Cardiac muscle cell (in vitro differentiated cells and primary cell): ENCODE results near the gene CBLB. TPM values are rescaled to one million over a fixed set of nuclear protein-coding genes. Genes with fewer than 3 reads are reported as not detected.

Experiments
- DNase-seq, 2 donors: peaks; one replicate each; pipeline versions ENCODE4 v3.0.0 to v3.0.0-alpha.2; 2010 to 2017; ENCODE audit warnings: low read depth in 1 of 2, low spot score in 1 of 2
- H3K27ac ChIP-seq: fragments of 200-600 bp; sonication (generic); 2 replicates; pipeline ENCODE4 v1.5.1; 2016
- H3K27me3 ChIP-seq: fragments of 200-600 bp; sonication (generic); 2 replicates; pipeline ENCODE4 v1.6.0; 2016; ENCODE audit warnings: control low read depth
- H3K36me3 ChIP-seq: fragments of 200-600 bp; sonication (generic); 2 replicates; pipeline ENCODE4 v1.5.1; 2016; ENCODE audit warnings: control low read depth
- H3K4me1 ChIP-seq: fragments of 200-600 bp; sonication (generic); 2 replicates; pipeline ENCODE4 v1.8.1; 2017; ENCODE audit warnings: low read depth, mild to moderate bottlenecking, mixed run types
- H3K4me3 ChIP-seq: fragments of 200-600 bp; sonication (generic); 2 replicates; pipeline ENCODE4 v1.5.1; 2016; ENCODE audit warnings: mild to moderate bottlenecking
- H3K9me3 ChIP-seq: fragments of 200-600 bp; sonication (generic); 2 replicates; pipeline ENCODE4 v1.5.1; 2017; ENCODE audit warnings: low read depth, mild to moderate bottlenecking, control low read depth
- polyA plus RNA-seq: library from polyadenylated mRNA; unstranded; fragments of >200 nt; fragmentation: Nextera tagmentation; extraction: Ambion mirVana; gene quantifications from 2 replicates; pipeline ENCODE4 v1.2.1, GENCODE V29; 2016
- total RNA-seq: library from RNA; depleted of rRNA; stranded (reverse); fragments of >200 nt; gene quantifications from 2 replicates; pipeline ENCODE4 v1.2.3, GENCODE V29; 2016
- TF ChIP-seq, protein P1 (sequence below): IDR thresholded peaks from 2 replicates; pipeline ENCODE4 v1.5.1; 2012; ENCODE audit warnings: low read depth, mild to moderate bottlenecking, low read length

The CBLB gene
- total and polyA plus RNA-seq, 2 experiments from 2014 or later = 30.3 to 48.2 TPM

GRCh38 chr3:105885256-105885655 lies 16.4 kb upstream of the CBLB start:
- DNase-seq = no peak
- H3K27me3 ChIP-seq = no peaks in the 10 kb centered on the region
- H3K4me1 ChIP-seq = peaks cover 9% of the 10 kb centered on the region
- no peak overlapping the region for H3K27ac ChIP-seq
- TF ChIP-seq, protein P1, sequence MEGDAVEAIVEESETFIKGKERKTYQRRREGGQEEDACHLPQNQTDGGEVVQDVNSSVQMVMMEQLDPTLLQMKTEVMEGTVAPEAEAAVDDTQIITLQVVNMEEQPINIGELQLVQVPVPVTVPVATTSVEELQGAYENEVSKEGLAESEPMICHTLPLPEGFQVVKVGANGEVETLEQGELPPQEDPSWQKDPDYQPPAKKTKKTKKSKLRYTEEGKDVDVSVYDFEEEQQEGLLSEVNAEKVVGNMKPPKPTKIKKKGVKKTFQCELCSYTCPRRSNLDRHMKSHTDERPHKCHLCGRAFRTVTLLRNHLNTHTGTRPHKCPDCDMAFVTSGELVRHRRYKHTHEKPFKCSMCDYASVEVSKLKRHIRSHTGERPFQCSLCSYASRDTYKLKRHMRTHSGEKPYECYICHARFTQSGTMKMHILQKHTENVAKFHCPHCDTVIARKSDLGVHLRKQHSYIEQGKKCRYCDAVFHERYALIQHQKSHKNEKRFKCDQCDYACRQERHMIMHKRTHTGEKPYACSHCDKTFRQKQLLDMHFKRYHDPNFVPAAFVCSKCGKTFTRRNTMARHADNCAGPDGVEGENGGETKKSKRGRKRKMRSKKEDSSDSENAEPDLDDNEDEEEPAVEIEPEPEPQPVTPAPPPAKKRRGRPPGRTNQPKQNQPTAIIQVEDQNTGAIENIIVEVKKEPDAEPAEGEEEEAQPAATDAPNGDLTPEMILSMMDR = no peak
- H3K36me3 ChIP-seq = no peaks in the 10 kb centered on the region
- no peaks in the 10 kb centered on the region for H3K9me3 ChIP-seq
- no peak overlapping the region for H3K4me3 ChIP-seq

DNA sequence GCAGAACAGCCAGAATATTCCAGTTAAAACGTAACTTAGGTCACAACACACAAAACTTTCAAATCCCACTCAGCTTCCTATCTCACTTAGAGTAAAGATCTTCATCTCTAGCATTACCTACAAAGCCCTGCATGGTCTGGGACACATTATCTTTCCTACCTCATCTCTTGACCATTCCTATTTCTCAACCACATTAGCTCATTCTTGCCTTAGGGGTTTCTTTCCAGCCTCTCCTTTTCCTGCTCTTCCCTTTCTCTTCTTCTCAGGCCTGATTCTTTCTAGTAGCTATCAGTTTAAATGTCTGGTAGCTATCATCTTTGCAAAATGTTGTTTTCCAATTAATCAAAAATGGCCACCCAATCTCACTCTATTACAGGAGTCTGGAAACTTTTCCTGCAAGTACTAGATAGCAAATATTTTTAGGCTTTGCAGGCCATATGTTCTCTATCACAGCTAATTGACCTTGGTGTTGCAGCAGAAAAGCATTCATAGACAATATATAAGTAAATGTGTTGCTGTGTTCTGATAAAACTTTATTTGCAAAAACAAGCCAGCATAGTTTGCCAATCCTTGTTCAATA lies 15.1 kb upstream of the CBLB start:
- no peaks in the 10 kb centered on the region for H3K27me3 ChIP-seq
- no peaks in the 10 kb centered on the region for H3K36me3 ChIP-seq
- H3K4me3 ChIP-seq = no peak overlapping the region
- TF ChIP-seq, protein P1 = no peak
- no peak overlapping the region for H3K27ac ChIP-seq
- peaks cover 9% of the 10 kb centered on the region for H3K4me1 ChIP-seq
- DNase-seq = no peak
- no peaks in the 10 kb centered on the region for H3K9me3 ChIP-seq

- H3K9me3 ChIP-seq = no peaks in the 10 kb centered on the region
- peaks cover 9% of the 10 kb centered on the region for H3K4me1 ChIP-seq
- no peak overlapping the region for H3K4me3 ChIP-seq
- TF ChIP-seq, protein P1 = no peak
- H3K27ac ChIP-seq = no peak overlapping the region
- H3K27me3 ChIP-seq = no peaks in the 10 kb centered on the region
- no peak for DNase-seq
- H3K36me3 ChIP-seq = no peaks in the 10 kb centered on the region
Measured at GRCh38 chr3:105880681-105881290, 12.0 kb upstream of the CBLB start.

DNA sequence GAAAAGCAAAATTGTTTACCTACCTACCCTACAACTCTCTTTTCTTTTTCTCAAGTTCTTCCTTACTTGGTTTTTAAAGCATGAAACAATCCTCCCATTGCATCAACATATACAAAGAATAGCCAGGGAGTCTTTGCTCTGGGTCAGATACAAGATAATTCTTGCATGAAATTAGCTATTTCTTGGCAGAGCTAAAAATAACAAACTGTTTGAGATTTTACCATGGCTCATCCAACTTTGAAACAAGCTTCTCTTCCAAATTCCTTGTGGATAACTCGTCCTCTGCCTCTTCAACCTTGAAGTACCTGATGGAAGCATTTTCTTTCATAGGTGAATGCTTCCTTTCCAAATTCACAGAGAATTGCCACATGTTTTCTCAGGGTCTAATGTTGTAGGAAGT lies 9.2 kb upstream of the CBLB start:
- H3K9me3 ChIP-seq = no peaks in the 10 kb centered on the region
- H3K27ac ChIP-seq = no peak overlapping the region
- H3K36me3 ChIP-seq = no peaks in the 10 kb centered on the region
- H3K4me1 ChIP-seq = no peaks in the 10 kb centered on the region
- DNase-seq = peak in 1 of 2 donors; percentile 42
- no peak overlapping the region for H3K4me3 ChIP-seq
- no peaks in the 10 kb centered on the region for H3K27me3 ChIP-seq
- TF ChIP-seq, protein P1 = no peak

DNA sequence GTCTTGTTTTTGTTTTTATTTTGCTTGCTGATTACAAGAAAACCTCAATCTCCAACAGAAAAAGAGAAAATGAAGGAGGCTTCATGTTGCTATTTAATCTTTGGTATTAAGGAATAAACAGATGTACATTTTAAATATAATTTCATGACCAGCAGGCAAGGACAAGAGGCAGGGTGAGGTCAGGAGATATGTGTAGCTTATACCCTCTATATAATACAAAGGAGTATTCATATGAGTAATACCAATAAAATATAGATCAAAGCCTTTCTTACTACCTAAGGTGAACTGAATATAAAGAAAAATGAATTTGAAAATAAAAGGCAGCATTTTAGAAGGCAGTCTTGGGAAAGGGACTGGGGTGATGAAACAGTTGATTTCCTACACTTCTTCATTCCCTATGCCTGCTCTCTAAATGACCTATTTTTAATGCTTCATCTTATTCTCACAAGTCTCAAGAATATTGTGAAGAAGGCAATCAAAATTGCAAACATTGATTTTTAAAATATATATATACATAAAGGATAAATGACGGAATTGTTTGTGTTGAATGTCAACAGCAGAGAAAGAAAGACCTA lies 8.6 kb upstream of the CBLB start:
- DNase-seq = no peak
- no peaks in the 10 kb centered on the region for H3K27me3 ChIP-seq
- no peaks in the 10 kb centered on the region for H3K9me3 ChIP-seq
- no peak overlapping the region for H3K4me3 ChIP-seq
- TF ChIP-seq, protein P1 = no peak
- no peaks in the 10 kb centered on the region for H3K36me3 ChIP-seq
- H3K27ac ChIP-seq = no peak overlapping the region
- no peaks in the 10 kb centered on the region for H3K4me1 ChIP-seq
